ENCODE results near the gene DUSP6. TPM values are rescaled to one million over a fixed set of nuclear protein-coding genes. Genes with fewer than 3 reads are reported as not detected.

The DUSP6 gene

GRCh38 chr12:89299931-89300330 lies 52.4 kb downstream of the DUSP6 start:
- Histone ChIP-seq H3K4me1 (ENCODE audit: control insufficient read depth, insufficient read depth, low read length) (no peaks in the 10 kb centered on the region), H3K4me2 (ENCODE audit: low read length) (no peak overlapping the region), H3K27me3 (ENCODE audit: control insufficient read depth, insufficient read depth, low read length) (no peaks in the 10 kb centered on the region), H3K4me3 (ENCODE audit: low read length) (no peak overlapping the region), H3K9ac (ENCODE audit: low read depth, low read length) (no peak overlapping the region), H3K9me3 (replicated peaks; ENCODE audit: low read length) (no peaks in the 10 kb centered on the region), H3K36me3 (ENCODE audit: insufficient read depth, low read length) (no peaks in the 10 kb centered on the region)

GRCh38 chr12:89299417-89299816 lies 52.9 kb downstream of the DUSP6 start:
- H3K4me2 ChIP-seq (ENCODE audit: low read length) = no peak overlapping the region

More at GRCh38 chr12:89299417-89299816, 52.9 kb downstream of the DUSP6 start:
- Histone ChIP-seq H3K27me3 (ENCODE audit: control insufficient read depth, insufficient read depth, low read length) (no peaks in the 10 kb centered on the region), H3K36me3 (ENCODE audit: insufficient read depth, low read length) (no peaks in the 10 kb centered on the region), H3K4me3 (ENCODE audit: low read length) (no peak overlapping the region), H3K4me1 (ENCODE audit: control insufficient read depth, insufficient read depth, low read length) (no peaks in the 10 kb centered on the region), H3K9ac (ENCODE audit: low read depth, low read length) (no peak overlapping the region), H3K9me3 (replicated peaks; ENCODE audit: low read length) (no peaks in the 10 kb centered on the region)

Small RNA genes lying within 50 kb of the gene (small RNA-seq; reads per million reads assigned to genes)
- gene MRPS6P4 = not detected
